ENCODE results near the gene TRIP13.
"Not testable (repeated sequence)": the region's sequence is repeated elsewhere in the genome, so short reads cannot be mapped to it uniquely, and the experiment has no call there.

TRIP13 gene

DNA sequence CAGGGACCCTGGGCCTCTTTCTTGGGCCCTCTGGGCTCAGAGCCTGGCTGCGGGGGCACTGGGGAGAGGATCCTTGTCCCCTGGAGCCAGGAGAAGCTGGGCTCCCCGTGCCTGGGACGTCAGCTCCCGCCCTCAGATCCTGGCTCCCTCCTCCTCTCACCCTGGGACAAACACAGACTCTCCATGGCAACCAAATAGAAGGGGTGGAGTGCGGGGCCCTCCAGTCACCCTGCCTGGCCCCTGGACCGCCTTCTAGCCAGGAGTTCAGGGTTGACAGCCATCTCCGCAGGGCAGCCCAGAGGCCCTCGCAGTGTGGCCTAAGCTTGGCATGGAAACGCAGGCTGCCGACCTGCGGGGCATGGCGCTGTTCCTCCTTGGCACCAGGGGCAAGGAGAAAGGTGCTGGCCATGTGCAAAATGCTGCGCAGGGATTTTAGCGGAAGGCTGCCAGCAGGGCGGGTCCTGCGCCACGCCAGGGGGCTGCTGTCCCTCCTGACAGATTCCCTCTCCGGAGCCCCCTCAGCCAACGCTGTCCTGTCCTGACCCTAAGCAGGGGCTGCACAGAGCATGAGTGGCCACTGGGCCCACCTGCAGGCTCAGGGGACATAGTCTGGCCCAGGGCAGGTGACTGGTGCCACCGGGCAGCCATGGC is 42.9 kb upstream of the TRIP13 start:
- no peak for DNase-seq (ENCODE audit: low spot score)
- in situ Hi-C loops (cut with MboI; ENCODE audit: low pct_unique_long_range_greater_than_20kb, low sequenced_read_pairs, unreplicated experiment) = no loop called here
- TF ChIP-seq, protein P1, sequence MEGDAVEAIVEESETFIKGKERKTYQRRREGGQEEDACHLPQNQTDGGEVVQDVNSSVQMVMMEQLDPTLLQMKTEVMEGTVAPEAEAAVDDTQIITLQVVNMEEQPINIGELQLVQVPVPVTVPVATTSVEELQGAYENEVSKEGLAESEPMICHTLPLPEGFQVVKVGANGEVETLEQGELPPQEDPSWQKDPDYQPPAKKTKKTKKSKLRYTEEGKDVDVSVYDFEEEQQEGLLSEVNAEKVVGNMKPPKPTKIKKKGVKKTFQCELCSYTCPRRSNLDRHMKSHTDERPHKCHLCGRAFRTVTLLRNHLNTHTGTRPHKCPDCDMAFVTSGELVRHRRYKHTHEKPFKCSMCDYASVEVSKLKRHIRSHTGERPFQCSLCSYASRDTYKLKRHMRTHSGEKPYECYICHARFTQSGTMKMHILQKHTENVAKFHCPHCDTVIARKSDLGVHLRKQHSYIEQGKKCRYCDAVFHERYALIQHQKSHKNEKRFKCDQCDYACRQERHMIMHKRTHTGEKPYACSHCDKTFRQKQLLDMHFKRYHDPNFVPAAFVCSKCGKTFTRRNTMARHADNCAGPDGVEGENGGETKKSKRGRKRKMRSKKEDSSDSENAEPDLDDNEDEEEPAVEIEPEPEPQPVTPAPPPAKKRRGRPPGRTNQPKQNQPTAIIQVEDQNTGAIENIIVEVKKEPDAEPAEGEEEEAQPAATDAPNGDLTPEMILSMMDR (IDR thresholded peaks at IDR 0.05; ENCODE audit: extremely low read depth, insufficient read depth, missing control alignments) = no peak

DNA sequence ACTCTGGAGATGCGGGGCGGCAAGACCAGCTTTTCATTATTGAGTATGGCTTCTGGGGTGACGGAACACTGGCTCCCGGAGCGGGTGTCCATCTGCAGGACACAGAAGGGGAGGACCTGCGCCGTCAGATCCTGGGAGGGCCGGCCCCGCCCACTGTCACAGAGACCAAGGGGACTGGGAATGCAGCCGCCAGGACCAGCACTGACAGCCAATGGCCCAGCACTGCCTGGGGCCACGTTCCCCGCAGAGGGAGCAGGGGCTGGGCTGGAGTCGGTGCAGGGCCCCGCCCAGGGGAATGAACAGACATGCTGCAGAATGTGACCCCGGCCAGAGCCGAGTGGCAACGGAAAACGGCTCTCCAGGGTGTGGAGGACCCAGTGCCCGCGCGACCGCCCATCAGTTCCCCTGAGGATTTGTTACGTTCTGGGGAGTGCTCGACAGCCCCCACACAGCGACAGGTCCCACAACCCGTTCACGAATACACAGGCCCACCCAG is 42.1 kb upstream of the TRIP13 start, which contains the start of gene ZDHHC11:
TSS of gene ZDHHC11 (minus strand) at position 476 of the 496 bp plus-strand sequence. CDS start at position 92, 384 bp downstream.
- DNase-seq (ENCODE audit: low spot score) = no peak
- TF ChIP-seq, protein P1 (IDR thresholded peaks at IDR 0.05; ENCODE audit: extremely low read depth, insufficient read depth, missing control alignments) = no peak
- in situ Hi-C loops (cut with MboI; ENCODE audit: low pct_unique_long_range_greater_than_20kb, low sequenced_read_pairs, unreplicated experiment) = no loop called here

GRCh38 chr5:851076-851475 is 41.6 kb upstream of the TRIP13 start:
- no peak for DNase-seq (ENCODE audit: low spot score)
- TF ChIP-seq, protein P1 (IDR thresholded peaks at IDR 0.05; ENCODE audit: extremely low read depth, insufficient read depth, missing control alignments) = no peak
- in situ Hi-C loops (cut with MboI; ENCODE audit: low pct_unique_long_range_greater_than_20kb, low sequenced_read_pairs, unreplicated experiment) = no loop called here

- TF ChIP-seq, protein P1 (IDR thresholded peaks at IDR 0.05; ENCODE audit: extremely low read depth, insufficient read depth, missing control alignments) = no peak
- in situ Hi-C loops (cut with MboI; ENCODE audit: low pct_unique_long_range_greater_than_20kb, low sequenced_read_pairs, unreplicated experiment) = no loop called here
- DNase-seq (ENCODE audit: low spot score) = no peak
Measured at GRCh38 chr5:851553-851952, 41.1 kb upstream of the TRIP13 start.

GRCh38 chr5:852018-852417 is 40.7 kb upstream of the TRIP13 start:
- in situ Hi-C loops (cut with MboI; ENCODE audit: low pct_unique_long_range_greater_than_20kb, low sequenced_read_pairs, unreplicated experiment) = no loop called here
- TF ChIP-seq, protein P1 (IDR thresholded peaks at IDR 0.05; ENCODE audit: extremely low read depth, insufficient read depth, missing control alignments) = no peak
- DNase-seq (ENCODE audit: low spot score) = no peak

- TF ChIP-seq, protein P1 (IDR thresholded peaks at IDR 0.05; ENCODE audit: extremely low read depth, insufficient read depth, missing control alignments) = no peak
- DNase-seq (ENCODE audit: low spot score) = no peak
- in situ Hi-C loops (cut with MboI; ENCODE audit: low pct_unique_long_range_greater_than_20kb, low sequenced_read_pairs, unreplicated experiment) = no loop called here
Measured at GRCh38 chr5:852431-853401, 40.0 kb upstream of the TRIP13 start.

DNA sequence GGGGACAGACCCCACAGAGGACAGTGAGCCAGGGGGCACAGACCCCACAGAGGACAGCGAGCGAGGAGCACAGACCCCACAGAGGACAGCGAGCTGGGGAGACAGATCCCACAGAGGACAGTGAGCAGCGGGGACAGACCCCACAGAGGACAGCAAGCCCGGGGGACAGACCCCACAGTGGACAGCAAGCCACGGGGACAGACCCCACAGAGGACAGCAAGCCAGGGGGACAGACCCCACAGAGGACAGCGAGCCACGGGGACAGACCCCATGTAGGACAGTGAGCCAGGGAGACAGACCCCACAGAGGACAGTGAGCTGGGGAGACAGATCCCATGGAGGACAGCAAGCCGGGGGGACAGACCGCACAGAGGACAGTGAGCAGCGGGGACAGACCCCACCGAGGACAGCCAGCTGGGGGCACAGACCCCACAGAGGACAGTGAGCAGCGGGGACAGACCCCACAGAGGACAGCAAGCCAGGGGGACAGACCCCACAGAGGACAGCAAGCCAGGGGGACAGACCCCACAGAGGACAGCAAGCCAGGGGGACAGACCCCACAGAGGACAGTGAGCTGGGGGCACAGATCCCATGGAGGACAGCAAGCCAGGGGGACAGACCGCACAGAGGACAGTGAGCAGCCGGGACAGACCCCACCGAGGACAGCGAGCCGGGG is 39.1 kb upstream of the TRIP13 start:
- in situ Hi-C loops (cut with MboI; ENCODE audit: low pct_unique_long_range_greater_than_20kb, low sequenced_read_pairs, unreplicated experiment); DNase-seq (ENCODE audit: low spot score): not testable (repeated sequence)

Measured in GM13977 (cell line).